Measurements from ENCODE around the gene HSPA14.
"Not testable (repeated sequence)": the region's sequence is repeated elsewhere in the genome, so short reads cannot be mapped to it uniquely, and the experiment has no call there.

The HSPA14 gene

DNA sequence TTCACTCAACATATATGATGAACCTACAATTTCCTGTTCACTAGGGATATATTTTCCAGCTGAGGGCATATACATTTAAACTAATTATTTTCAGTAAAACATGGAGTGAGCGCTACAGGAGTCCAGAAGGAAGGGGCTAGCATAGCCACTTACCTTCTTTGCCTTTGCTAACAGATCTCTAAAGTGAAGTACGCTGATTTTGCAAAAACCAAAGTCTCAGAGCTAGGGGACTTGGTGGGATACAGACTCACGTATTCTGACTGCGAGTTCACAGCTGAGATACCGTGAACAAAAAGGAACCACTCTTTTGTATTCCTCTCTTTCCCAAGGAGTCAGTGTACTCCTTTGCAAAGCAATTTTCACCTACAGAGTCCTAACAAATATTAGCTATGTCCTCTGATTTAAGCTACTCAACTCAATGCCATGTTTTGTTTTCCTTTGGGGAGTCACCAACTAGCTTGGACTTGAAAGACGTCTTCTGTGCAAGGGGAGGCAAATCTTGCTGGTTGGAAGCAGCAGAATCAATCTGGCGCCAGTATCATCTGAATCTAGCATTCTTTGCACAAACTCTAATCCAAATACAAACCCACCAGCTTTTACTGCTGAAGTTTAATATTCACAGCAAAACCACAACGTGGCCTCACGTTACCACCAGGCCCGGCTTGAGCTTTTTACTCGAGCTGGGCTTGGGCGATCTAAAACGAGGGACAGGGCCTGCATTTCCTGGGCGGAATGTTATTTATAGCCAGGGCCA is 926 bp upstream of the HSPA14 start:
- DNase-seq (ENCODE audit: low read depth in 3 of 3) = no peak

- DNase-seq (ENCODE audit: low read depth in 3 of 3) = peak in 1 of 3 experiments; percentile 21
Measured at GRCh38 chr10:14838582-14839304, 637 bp downstream of the HSPA14 start.

DNA sequence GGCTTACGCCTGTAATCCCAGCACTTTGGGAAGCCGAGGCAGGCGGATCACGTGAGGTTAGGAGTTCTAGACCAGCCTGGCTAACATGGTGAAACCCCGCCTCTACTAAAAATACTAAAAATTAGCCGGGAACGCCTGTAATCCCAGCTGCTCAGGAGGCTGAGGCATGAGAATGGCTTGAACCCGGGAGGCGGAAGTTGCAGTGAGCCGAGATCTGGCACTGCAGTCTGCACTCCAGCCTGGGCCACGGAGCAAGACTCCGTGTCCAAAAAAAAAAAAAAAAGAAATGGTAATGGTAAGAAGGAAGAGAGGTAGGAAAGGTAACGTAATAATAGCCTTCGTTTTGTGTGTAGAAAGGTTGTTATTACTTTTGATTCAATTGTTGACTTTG is 1.2 kb downstream of the HSPA14 start:
- no peak for DNase-seq (ENCODE audit: low read depth in 3 of 3)

GRCh38 chr10:14840178-14840577 is 2.1 kb downstream of the HSPA14 start:
- DNase-seq (ENCODE audit: low read depth in 3 of 3) = no peak

- DNase-seq (ENCODE audit: low read depth in 3 of 3) = no peak
Measured at GRCh38 chr10:14843327-14843988, 5.4 kb downstream of the HSPA14 start.

- DNase-seq (ENCODE audit: low read depth in 3 of 3) = no peak
Measured at GRCh38 chr10:14844948-14845347, 6.8 kb downstream of the HSPA14 start.

- DNase-seq (ENCODE audit: low read depth in 3 of 3) = no peak
Measured at GRCh38 chr10:14852236-14852635, 14.1 kb downstream of the HSPA14 start.

DNA sequence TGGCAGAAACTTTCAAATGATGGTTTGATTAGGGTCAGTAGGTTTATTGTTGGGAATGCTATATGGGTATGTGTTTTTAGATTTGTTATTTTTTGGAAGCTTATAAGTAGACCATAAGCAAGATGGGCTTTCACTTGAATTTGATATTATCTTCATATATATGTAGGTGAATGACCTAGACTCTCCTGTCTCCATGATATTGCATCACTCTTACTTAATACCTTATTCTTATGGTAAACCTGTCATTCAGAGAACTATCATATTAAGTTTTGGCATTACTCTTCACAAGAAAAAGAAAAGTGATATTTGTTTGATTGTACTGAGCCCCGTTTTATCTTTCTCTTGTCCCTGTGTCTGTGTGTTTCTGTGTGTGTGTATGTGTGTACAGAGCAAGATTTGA is 17.3 kb downstream of the HSPA14 start:
- DNase-seq (ENCODE audit: low read depth in 3 of 3) = no peak

GRCh38 chr10:14858338-14858960 is 20.3 kb downstream of the HSPA14 start:
- DNase-seq (ENCODE audit: low read depth in 3 of 3) = no peak

GRCh38 chr10:14859043-14859442 is 20.9 kb downstream of the HSPA14 start:
- DNase-seq (ENCODE audit: low read depth in 3 of 3) = no peak

DNA sequence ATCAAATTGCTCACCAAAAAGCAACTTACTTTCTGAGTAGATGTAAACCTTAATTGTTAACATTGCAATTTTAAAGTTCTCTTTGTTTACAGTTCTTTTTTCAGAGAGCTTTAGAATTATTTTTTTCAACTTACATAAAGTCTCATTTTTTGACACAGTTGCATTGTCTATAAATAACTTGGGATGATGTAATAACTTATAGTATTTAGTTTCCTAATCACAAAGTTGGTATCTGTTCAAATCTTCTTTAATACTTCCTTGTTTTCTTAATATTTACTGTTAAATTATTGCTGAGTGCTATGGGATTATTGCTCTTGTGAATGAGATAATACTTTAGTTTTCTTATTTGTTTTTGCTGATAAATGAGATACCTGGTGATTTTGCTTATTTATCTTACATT is 21.7 kb downstream of the HSPA14 start:
- DNase-seq (ENCODE audit: low read depth in 3 of 3) = no peak

DNA sequence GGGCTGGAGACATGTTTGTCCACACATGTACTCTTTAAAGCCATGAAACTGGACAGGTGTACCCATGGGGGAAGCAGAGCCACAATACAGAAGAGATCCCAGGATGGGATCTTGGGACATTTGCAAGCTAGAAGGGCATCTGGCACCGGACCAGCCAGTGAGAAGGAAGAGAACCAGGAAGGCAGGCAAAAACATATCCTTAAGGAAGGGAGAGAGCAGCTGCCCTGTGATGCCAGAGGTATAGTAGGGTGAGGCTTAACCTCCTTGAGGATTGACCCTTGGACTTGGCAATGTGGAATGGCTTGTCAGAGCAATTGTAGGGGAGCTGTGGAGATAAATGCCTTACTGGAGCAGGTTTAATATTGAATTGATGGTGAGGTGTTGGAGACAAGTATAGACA is 22.7 kb downstream of the HSPA14 start:
- no peak for DNase-seq (ENCODE audit: low read depth in 3 of 3)

DNA sequence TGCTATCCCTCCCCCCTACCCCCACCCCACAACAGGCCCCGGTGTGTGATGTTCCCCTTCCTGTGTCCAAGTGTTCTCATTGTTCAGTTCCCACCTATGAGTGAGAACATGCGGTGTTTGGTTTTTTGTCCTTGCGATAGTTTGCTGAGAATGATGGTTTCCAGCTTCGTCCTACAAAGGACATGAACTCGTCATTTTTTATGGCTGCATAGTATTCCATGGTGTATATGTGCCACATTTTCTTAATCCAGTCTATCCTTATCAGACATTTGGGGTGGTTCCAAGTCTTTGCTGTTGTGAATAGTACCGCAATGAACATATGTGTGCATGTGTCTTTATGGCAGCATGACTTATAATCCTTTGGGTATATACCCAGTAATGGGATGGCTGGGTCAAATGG is 26.4 kb downstream of the HSPA14 start:
- not testable (repeated sequence) for DNase-seq (ENCODE audit: low read depth in 3 of 3)

DNA sequence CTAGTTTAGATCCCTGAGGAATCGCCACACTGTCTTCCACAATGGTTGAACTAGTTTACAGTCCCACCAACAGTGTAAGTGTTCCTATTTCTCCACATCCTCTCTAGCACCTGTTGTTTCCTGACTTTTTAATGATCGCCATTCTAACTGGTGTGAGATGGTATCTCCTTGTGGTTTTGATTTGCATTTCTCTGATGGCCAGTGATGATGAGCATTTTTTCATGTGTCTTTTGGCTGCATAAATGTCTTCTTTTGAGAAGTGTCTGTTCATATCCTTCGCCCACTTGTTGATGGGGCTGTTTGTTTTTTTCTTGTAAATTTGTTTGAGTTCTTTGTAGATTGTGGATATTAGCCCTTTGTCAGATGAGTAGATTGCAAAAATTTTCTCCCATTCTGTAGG is 26.8 kb downstream of the HSPA14 start:
- DNase-seq (ENCODE audit: low read depth in 3 of 3) = not testable (repeated sequence)

DNA sequence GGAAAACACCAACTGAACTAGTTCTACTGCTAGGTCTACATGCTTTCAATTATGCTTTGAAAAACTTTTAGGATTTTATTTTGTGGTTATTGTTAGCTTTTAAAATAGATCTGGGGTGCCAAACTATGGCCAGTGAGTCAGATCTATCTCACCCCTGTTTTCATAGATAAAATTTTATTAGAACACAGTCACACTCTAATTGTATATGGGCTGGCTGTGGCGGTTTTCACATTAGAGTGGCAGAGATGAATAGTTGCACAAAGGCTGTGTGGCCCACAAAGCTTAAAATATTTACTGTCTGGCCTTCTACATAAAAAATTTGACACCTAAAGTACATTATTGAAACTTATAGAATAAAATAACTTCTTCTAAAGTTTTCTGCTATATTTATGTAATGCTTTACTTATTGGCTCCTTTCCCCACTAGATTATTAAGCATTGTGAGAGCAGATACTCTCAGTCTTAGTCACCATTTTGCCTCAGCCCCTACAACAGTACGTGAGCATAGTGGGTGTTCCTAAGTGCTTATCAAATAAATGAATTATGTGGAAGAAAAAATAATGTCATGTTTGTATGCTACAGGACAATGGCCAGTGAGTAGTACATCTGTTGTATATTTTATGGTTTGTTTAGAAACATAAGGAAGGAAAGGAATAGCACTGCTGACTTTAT is 35.1 kb downstream of the HSPA14 start:
- DNase-seq (ENCODE audit: low read depth in 3 of 3) = no peak

GRCh38 chr10:14875941-14876340 is 37.8 kb downstream of the HSPA14 start:
- DNase-seq (ENCODE audit: low read depth in 3 of 3) = no peak

DNA sequence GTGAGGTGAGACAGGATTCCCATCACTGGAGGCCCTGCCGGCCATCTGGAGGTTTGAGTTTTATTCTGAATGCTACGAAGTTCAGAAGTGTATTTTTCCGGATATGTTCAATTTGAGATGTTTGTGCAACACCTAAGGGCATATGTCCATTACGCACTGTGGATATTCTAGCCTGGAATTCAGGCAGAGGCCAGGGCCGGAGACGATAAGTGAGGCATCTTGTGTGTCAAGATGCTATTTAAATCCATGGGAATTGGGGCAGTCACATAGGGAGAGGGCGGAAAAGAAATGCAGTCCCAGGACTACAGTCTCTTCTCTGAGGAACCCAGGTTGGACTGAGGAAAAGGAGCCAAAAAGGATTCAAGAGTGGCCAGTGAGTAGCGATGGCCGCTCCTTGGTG is 38.7 kb downstream of the HSPA14 start:
- DNase-seq (ENCODE audit: low read depth in 3 of 3) = no peak

GRCh38 chr10:14878266-14879123 is 40.4 kb downstream of the HSPA14 start, which contains the start of gene SUV39H2:
Gene SUV39H2 (plus strand): TSS chr10:14878866. CDS start chr10:14878889, 23 bp downstream.
- DNase-seq (ENCODE audit: low read depth in 3 of 3) = peak; percentile 85 to 93 (median 86)

DNA sequence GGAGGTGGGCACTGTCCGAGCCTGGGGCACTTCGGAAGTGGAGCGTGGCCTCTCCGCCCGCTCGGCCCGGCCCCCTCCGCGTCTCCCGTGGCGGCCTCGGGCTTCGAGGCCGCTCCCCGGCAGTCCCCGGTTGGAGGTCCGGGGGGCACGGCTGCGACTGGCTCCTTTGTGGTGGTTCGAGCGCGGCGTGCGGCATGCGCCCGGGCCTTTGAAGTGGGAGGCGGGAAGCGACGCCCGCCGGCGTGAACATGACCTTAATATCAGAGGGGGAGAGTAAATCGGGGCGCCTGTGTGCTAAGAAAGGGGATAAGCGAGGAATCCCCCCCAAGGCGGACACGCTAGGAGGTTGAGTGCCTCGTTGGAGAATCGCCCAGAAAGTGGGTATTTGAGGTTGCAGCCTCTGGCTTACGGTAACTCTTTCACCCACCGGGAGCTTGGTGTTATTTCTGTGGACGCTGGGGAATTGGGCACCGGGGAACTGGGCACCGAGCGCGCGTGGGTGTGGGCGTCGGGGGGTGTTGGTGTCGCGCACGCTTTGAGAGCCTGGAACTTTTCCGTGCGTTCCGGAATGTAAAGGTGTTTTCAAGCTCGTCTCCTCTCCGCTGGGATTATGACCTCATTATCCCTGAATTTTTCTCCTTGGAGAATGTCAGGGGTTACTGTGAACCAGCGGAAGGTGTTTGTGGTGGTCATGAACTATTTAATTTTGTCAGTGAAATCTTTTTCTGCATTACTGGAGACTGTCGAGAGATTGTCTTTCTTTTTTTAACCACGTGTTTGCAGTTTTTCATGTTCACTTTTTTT is 41.2 kb downstream of the HSPA14 start:
- peak; percentile 7 to 42 (median 10) for DNase-seq (ENCODE audit: low read depth in 3 of 3)

- DNase-seq (ENCODE audit: low read depth in 3 of 3) = no peak
Measured at GRCh38 chr10:14879928-14880193, 41.8 kb downstream of the HSPA14 start.
